ENCODE data around the gene ITGA5. TPM values are rescaled to one million over a fixed set of nuclear protein-coding genes. Genes with fewer than 3 reads are reported as not detected.

Gene ITGA5
- total RNA-seq, 1 experiment from 2014 or later, result 12.2 TPM

- no peak overlapping the region for H3K27ac Mint-ChIP-seq
- H3K9me3 ChIP-seq (ENCODE audit: control insufficient read depth, low read depth, low read length), result no peaks in the 10 kb centered on the region
- no peak overlapping the region for H3T11ph ChIP-seq (ENCODE audit: low read length)
- no peak overlapping the region for H4K8ac ChIP-seq (replicated peaks; ENCODE audit: insufficient read length, low read depth, low read length)
- H2AK5ac ChIP-seq (ENCODE audit: insufficient read length, low read length), result no peak overlapping the region
- no peak overlapping the region for H3K27ac ChIP-seq (ENCODE audit: insufficient read length, low read depth, low read length)
- H4K20me1 ChIP-seq (ENCODE audit: control insufficient read depth, insufficient read depth, insufficient read length), result no peaks in the 10 kb centered on the region
- peaks cover 22% of the 10 kb centered on the region for H3K4me1 ChIP-seq (ENCODE audit: insufficient read depth, low read length)
- peaks cover 8% of the 10 kb centered on the region for H3K23me2 ChIP-seq (ENCODE audit: insufficient read length, low read depth, low read length, poor library complexity, severe bottlenecking)
- no peak overlapping the region for H3K4me2 ChIP-seq (ENCODE audit: insufficient read depth, insufficient read length, low read length)
- no peak for TF ChIP-seq CTCF (conservative IDR thresholded peaks at IDR 0.05)
- no peak overlapping the region for H4K5ac ChIP-seq (ENCODE audit: insufficient read length, low read depth, low read length)
- H3K79me1 ChIP-seq (ENCODE audit: insufficient read depth, low read depth, low read length, poor library complexity, severe bottlenecking), result no peaks in the 10 kb centered on the region
- H2BK5ac ChIP-seq (ENCODE audit: insufficient read length, low read length), result no peak overlapping the region
- H3K79me2 ChIP-seq (ENCODE audit: insufficient read depth, low read length), result no peaks in the 10 kb centered on the region
- H2BK120ac ChIP-seq (ENCODE audit: low read depth, low read length, poor library complexity, severe bottlenecking), result no peak overlapping the region
- no peaks in the 10 kb centered on the region for H3K27me3 ChIP-seq (ENCODE audit: insufficient read depth, low read length)
- H3K56ac ChIP-seq (ENCODE audit: insufficient read length, low read depth, low read length), result no peak overlapping the region
- no CpG with 5 or more reads among the region's 3 CpGs for WGBS (ENCODE audit: extremely low coverage, insufficient read length, low lambda C conversion rate)
- no peak overlapping the region for H4K91ac ChIP-seq (ENCODE audit: insufficient read length, low read depth, low read length)
- no peak overlapping the region for H3K14ac ChIP-seq (ENCODE audit: insufficient read depth, low read length)
- no peak overlapping the region for H3K9ac ChIP-seq (ENCODE audit: extremely low read depth, insufficient read length, low read length)
- H3K9me3 Mint-ChIP-seq, result no peaks in the 10 kb centered on the region
- H2BK15ac ChIP-seq (ENCODE audit: low read depth, low read length), result no peak overlapping the region
- no peak for DNase-seq
- H2AFZ ChIP-seq (ENCODE audit: low read length), result no peak overlapping the region
- peaks cover 57 to 59% of the 10 kb centered on the region in 2 experiments for H3K4me1 Mint-ChIP-seq
- no peak overlapping the region for H3K4me3 Mint-ChIP-seq
- H3K27me3 Mint-ChIP-seq (ENCODE audit: low read depth), result peaks cover 6% of the 10 kb centered on the region
- H2BK12ac ChIP-seq (ENCODE audit: insufficient read length, low read depth, low read length), result no peak overlapping the region
- H3K18ac ChIP-seq (ENCODE audit: insufficient read length, low read depth, low read length), result no peak overlapping the region
- no peak overlapping the region for H3K23ac ChIP-seq (ENCODE audit: insufficient read length, low read depth, low read length)
- H2BK20ac ChIP-seq (ENCODE audit: low read depth, low read length, poor library complexity, severe bottlenecking), result no peak overlapping the region
- H3K4ac ChIP-seq (ENCODE audit: low read depth, low read length), result no peak overlapping the region
- peaks cover 2 to 23% (median 8%) of the 10 kb centered on the region in 3 experiments; a peak in 6 of 7 replicates for H3K36me3 Mint-ChIP-seq (ENCODE audit: insufficient read depth in 1 of 3, low read depth in 3 of 3)
Measured at GRCh38 chr12:54383041-54383609, 35.9 kb downstream of the ITGA5 start.
